ENCODE measurements around the gene TRIML2.

The TRIML2 gene

DNA sequence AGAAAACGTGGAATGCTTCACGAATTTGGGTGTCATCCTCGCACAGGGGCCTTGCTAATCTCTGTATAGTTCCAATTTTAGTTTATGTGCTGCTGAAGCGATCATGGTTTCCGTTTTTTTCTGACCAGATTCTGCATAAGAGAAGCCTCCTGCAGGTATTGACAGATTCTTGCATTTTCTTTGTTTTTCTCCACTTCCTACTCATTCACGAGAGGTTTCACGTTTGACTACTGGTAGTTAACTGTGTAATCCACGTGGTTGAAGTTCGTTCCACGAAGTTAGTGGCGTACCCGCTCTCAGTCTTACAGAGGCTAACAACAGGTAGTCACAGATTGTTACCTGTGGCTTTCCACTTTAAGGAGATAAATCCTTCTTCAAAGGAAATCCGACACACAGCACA is 12.1 kb upstream of the TRIML2 start:
- no peak for DNase-seq (ENCODE audit: low spot score)
- TF ChIP-seq, protein P1, sequence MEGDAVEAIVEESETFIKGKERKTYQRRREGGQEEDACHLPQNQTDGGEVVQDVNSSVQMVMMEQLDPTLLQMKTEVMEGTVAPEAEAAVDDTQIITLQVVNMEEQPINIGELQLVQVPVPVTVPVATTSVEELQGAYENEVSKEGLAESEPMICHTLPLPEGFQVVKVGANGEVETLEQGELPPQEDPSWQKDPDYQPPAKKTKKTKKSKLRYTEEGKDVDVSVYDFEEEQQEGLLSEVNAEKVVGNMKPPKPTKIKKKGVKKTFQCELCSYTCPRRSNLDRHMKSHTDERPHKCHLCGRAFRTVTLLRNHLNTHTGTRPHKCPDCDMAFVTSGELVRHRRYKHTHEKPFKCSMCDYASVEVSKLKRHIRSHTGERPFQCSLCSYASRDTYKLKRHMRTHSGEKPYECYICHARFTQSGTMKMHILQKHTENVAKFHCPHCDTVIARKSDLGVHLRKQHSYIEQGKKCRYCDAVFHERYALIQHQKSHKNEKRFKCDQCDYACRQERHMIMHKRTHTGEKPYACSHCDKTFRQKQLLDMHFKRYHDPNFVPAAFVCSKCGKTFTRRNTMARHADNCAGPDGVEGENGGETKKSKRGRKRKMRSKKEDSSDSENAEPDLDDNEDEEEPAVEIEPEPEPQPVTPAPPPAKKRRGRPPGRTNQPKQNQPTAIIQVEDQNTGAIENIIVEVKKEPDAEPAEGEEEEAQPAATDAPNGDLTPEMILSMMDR (IDR thresholded peaks at IDR 0.05; ENCODE audit: poor library complexity, severe bottlenecking), result no peak

DNA sequence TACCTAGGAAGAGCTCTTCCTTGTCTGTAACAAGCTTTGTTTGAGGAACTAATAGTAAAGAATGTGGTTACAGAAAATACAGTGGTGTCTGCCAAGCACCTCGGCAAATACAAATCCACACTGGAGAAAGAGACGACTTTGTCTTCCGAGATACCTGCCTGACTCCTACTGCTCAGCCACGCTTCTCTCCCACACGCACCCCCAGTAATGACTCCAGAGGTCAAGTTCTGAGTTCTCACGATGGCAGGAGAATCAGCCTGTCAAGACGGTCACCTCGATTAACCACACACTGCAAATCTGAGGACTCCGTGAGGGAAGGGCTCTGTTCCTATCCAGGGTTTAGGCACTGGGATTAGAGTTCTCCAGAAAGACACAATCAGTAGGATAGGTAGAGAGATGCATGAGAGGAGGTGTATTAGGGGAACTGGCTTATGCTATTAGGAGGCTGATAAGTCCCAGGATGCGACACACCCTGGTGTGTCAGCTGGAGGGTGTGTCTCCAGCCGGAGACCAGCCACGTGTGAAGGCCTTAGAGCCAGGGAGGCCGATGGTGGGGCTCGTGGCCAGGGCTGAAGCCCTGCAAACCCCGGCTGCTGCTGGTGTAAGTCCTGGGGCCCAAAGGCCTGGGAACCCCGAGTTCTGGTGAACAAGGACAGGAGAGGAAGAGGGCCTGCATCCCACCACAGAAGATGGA is 8.4 kb upstream of the TRIML2 start:
- no peaks in the 10 kb centered on the region for H3K9me3 ChIP-seq (ENCODE audit: severe bottlenecking)

More for the DNA sequence above, 12.1 kb upstream of the TRIML2 start:
- Histone ChIP-seq H3K4me1 (ENCODE audit: insufficient read depth, poor library complexity, severe bottlenecking) (no peaks in the 10 kb centered on the region), H3K27ac (ENCODE audit: poor library complexity, severe bottlenecking) (no peak overlapping the region), H3K36me3 (ENCODE audit: low read depth) (no peaks in the 10 kb centered on the region), H3K4me3 (ENCODE audit: severe bottlenecking) (no peak overlapping the region), H3K27me3 (ENCODE audit: insufficient read depth, poor library complexity, severe bottlenecking) (no peaks in the 10 kb centered on the region), H3K9me3 (ENCODE audit: severe bottlenecking) (no peaks in the 10 kb centered on the region)
- no peak for ATAC-seq (ENCODE audit: low read depth)

DNA sequence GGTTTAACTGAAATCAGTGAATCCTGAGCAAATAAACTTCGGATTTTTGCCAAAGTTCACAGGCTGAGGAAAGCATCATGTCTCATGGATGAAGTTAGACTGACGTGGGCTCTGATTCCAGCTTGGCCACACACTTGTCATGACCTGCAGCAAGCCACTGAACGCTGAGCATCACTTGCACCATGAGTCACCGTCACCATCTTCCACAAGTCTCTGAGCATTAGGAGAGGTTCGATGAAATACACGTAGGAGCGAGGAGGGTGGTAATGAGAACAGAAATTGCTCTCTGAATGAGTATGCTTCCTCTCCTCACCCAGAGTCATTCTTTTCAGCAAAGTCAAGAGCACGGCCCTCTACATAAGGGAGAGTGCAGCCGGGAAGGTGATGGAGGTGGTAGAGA is 3.8 kb upstream of the TRIML2 start:
- Histone ChIP-seq H3K36me3 (ENCODE audit: low read depth) (no peaks in the 10 kb centered on the region), H3K27ac (ENCODE audit: poor library complexity, severe bottlenecking) (peak overlapping the region; percentile 76), H3K27me3 (ENCODE audit: insufficient read depth, poor library complexity, severe bottlenecking) (no peaks in the 10 kb centered on the region), H3K9me3 (ENCODE audit: severe bottlenecking) (no peaks in the 10 kb centered on the region), H3K4me1 (ENCODE audit: insufficient read depth, poor library complexity, severe bottlenecking) (peaks cover 40% of the 10 kb centered on the region), H3K4me3 (ENCODE audit: severe bottlenecking) (no peak overlapping the region)
- peak; percentile 84 for DNase-seq (ENCODE audit: low spot score)
- TF ChIP-seq, protein P1 (IDR thresholded peaks at IDR 0.05; ENCODE audit: poor library complexity, severe bottlenecking), result no peak
- ATAC-seq (ENCODE audit: low read depth), result peak; percentile 89

More for the DNA sequence above, 8.4 kb upstream of the TRIML2 start:
- Histone ChIP-seq H3K4me3 (ENCODE audit: severe bottlenecking) (no peak overlapping the region), H3K27me3 (ENCODE audit: insufficient read depth, poor library complexity, severe bottlenecking) (no peaks in the 10 kb centered on the region), H3K27ac (ENCODE audit: poor library complexity, severe bottlenecking) (no peak overlapping the region), H3K4me1 (ENCODE audit: insufficient read depth, poor library complexity, severe bottlenecking) (peaks cover 10% of the 10 kb centered on the region), H3K36me3 (ENCODE audit: low read depth) (no peaks in the 10 kb centered on the region)
- no peak for DNase-seq (ENCODE audit: low spot score)
- ATAC-seq (ENCODE audit: low read depth), result no peak
- TF ChIP-seq, protein P1 (IDR thresholded peaks at IDR 0.05; ENCODE audit: poor library complexity, severe bottlenecking), result no peak

DNA sequence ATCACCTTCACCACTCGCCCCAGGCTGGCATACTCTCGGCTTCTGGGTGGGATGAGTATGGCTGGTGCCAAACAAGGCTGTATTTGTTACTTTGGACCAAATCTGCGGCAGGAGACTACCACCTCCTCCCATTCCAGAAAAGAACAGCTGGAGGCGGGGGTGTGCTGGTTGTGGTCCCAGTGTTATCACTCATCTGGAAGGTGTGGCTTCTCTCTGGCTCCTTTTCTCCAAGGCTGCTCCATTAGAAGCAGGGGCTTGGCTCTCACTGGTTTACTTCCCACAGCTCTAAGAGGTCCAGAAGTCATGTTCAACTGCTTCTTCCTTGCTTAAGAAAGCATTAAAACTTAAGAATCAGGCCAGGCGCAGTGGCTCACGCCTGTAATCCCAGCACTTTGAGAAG is 2.6 kb upstream of the TRIML2 start:
- no peaks in the 10 kb centered on the region for H3K27me3 ChIP-seq (ENCODE audit: insufficient read depth, poor library complexity, severe bottlenecking)
- peaks cover 48% of the 10 kb centered on the region for H3K4me1 ChIP-seq (ENCODE audit: insufficient read depth, poor library complexity, severe bottlenecking)
- no peaks in the 10 kb centered on the region for H3K36me3 ChIP-seq (ENCODE audit: low read depth)
- H3K9me3 ChIP-seq (ENCODE audit: severe bottlenecking), result no peaks in the 10 kb centered on the region
- H3K27ac ChIP-seq (ENCODE audit: poor library complexity, severe bottlenecking), result peak overlapping the region; percentile 76
- ATAC-seq (ENCODE audit: low read depth) (no peak), DNase-seq (ENCODE audit: low spot score) (no peak)
- TF ChIP-seq, protein P1 (IDR thresholded peaks at IDR 0.05; ENCODE audit: poor library complexity, severe bottlenecking), result no peak
- no peak overlapping the region for H3K4me3 ChIP-seq (ENCODE audit: severe bottlenecking)

DNA sequence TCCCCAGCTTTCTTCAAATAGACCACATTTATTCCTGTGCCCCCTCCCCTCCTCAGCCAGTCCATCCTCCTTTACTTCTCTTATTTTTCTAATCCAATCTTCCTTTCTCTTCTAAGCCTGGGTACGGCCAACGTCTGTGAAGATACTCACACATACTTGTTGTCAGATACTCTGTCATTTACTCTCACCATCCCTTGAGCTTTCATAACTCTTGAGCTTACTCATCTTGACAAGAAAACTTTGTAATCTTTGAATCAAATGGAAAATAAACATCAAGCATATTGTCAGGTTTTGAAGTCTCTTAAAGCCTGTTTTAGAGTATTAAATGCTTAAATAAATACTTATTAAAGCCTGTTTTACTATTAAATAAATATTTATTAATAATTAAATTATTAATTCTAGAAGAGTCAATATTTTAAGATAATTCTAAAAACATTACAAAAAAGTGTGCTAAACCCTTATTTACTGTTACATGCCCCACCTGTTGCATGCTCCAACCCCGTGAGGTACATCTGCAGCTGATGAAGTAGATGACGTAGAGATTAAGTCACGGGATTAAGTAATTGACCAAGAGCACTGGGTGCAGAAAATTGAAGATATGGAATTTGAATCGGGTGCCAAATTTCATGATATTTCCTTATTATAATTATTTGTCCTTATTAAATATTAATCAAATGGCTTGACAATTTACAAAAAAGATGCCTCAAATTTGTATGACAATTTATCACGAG is 1.5 kb upstream of the TRIML2 start:
- Histone ChIP-seq H3K9me3 (ENCODE audit: severe bottlenecking) (no peaks in the 10 kb centered on the region), H3K4me3 (ENCODE audit: severe bottlenecking) (no peak overlapping the region), H3K36me3 (ENCODE audit: low read depth) (no peaks in the 10 kb centered on the region), H3K27ac (ENCODE audit: poor library complexity, severe bottlenecking) (peak overlapping the region; percentile 76), H3K4me1 (ENCODE audit: insufficient read depth, poor library complexity, severe bottlenecking) (peaks cover 48% of the 10 kb centered on the region), H3K27me3 (ENCODE audit: insufficient read depth, poor library complexity, severe bottlenecking) (no peaks in the 10 kb centered on the region)
- TF ChIP-seq, protein P1 (IDR thresholded peaks at IDR 0.05; ENCODE audit: poor library complexity, severe bottlenecking), result no peak
- DNase-seq (ENCODE audit: low spot score) (no peak), ATAC-seq (ENCODE audit: low read depth) (no peak)

Measured in RWPE2 (cell line).